GM12873 (cell line): ENCODE measurements around the gene ABCA10.

Source experiments
- CTCF ChIP-seq: IDR thresholded peaks from 2 replicates; pipeline ENCODE4 v1.5.1; 2012; ENCODE audit warnings: low read depth, mild to moderate bottlenecking, moderate library complexity, low read length, control low read depth; ENCODE audit not compliant: insufficient read depth; ENCODE audit errors: missing control alignments

Gene ABCA10

GRCh38 chr17:69154267-69154666, 74.4 kb downstream of the ABCA10 start:
- no peak for TF ChIP-seq CTCF

GRCh38 chr17:69150333-69150732, 78.3 kb downstream of the ABCA10 start:
- TF ChIP-seq CTCF = no peak

- TF ChIP-seq CTCF = no peak
Observed at GRCh38 chr17:69147460-69147859, 81.2 kb downstream of the ABCA10 start.

- TF ChIP-seq CTCF = no peak
Observed at GRCh38 chr17:69144331-69145255, 84.0 kb downstream of the ABCA10 start.

GRCh38 chr17:69143683-69144231, 84.9 kb downstream of the ABCA10 start:
- TF ChIP-seq CTCF = no peak

GRCh38 chr17:69143151-69143550, 85.5 kb downstream of the ABCA10 start:
- TF ChIP-seq CTCF = no peak

GRCh38 chr17:69142175-69142802, 86.3 kb downstream of the ABCA10 start:
- no peak for TF ChIP-seq CTCF
